CD14-positive monocyte (primary cell): ENCODE results near the gene HIF1A. TPM values are rescaled to one million over a fixed set of nuclear protein-coding genes. Genes with fewer than 3 reads are reported as not detected.
"Not testable (repeated sequence)": the region's sequence is repeated elsewhere in the genome, so short reads cannot be mapped to it uniquely, and the experiment has no call there.

Source experiments
- DNase-seq, 3 donors: peaks; one replicate each; pipeline ENCODE4 v3.0.0-alpha.2; 2011 to 2022
- H2AFZ ChIP-seq: 2 replicates; pipeline ENCODE4 v1.6.0; 2012; ENCODE audit warnings: mild to moderate bottlenecking, low read depth, low read length, inconsistent platforms; ENCODE audit not compliant: insufficient read depth, poor library complexity, severe bottlenecking
- H3K27ac ChIP-seq, 2 donors: 1 replicate in 1 of 2; 2 replicates in 1 of 2; pipeline ENCODE4 v1.5.1; 2012 to 2013; ENCODE audit warnings: low read length in 2 of 2, control low read depth in 1 of 2, inconsistent platforms in 1 of 2, low read depth in 1 of 2, mild to moderate bottlenecking in 1 of 2
- H3K27me3 ChIP-seq, 2 donors: one replicate each; pipeline versions ENCODE4 v1.6.0 to v1.6.1; 2011 to 2013; ENCODE audit warnings: low read length in 2 of 2; ENCODE audit not compliant: control insufficient read depth in 2 of 2, insufficient read depth in 2 of 2
- H3K36me3 ChIP-seq, 2 donors: replicated peaks in 1 of 2; 1 replicate in 1 of 2; 2 replicates in 1 of 2; pipeline versions ENCODE4 v1.5.1 to v1.6.1; 2012 to 2013; ENCODE audit warnings: low read length in 2 of 2, control low read depth in 1 of 2, inconsistent platforms in 1 of 2, mild to moderate bottlenecking in 1 of 2; ENCODE audit not compliant: insufficient read depth in 2 of 2, control insufficient read depth in 1 of 2
- H3K4me1 ChIP-seq, 2 donors: 1 replicate in 1 of 2; 2 replicates in 1 of 2; pipeline versions ENCODE4 v1.5.1 to v1.6.1; 2012 to 2013; ENCODE audit warnings: low read length in 2 of 2, control low read depth in 1 of 2, inconsistent platforms in 1 of 2, mild to moderate bottlenecking in 1 of 2, moderate library complexity in 1 of 2; ENCODE audit not compliant: insufficient read depth in 2 of 2, control insufficient read depth in 1 of 2
- H3K4me2 ChIP-seq: replicated peaks from 2 replicates; pipeline ENCODE3; 2012; ENCODE audit warnings: low read length, moderate library complexity, mild to moderate bottlenecking; ENCODE audit not compliant: poor library complexity, severe bottlenecking; ENCODE audit errors: extremely low read depth
- H3K4me3 ChIP-seq, 3 experiments: fragments of 200-600 bp in 1 of 3; sonication (generic) in 1 of 3; replicated peaks in 1 of 3; 1 replicate in 2 of 3; 2 replicates in 1 of 3; pipeline ENCODE4 v1.5.1; 2011 to 2013; ENCODE audit warnings: low read length in 3 of 3, mild to moderate bottlenecking in 3 of 3, control low read depth in 2 of 3, low read depth in 2 of 3, inconsistent platforms in 1 of 3, moderate library complexity in 1 of 3
- H3K79me2 ChIP-seq: 2 replicates; pipeline ENCODE4 v1.6.0; 2012; ENCODE audit warnings: mild to moderate bottlenecking, control low read depth, inconsistent platforms, low read length, moderate library complexity; ENCODE audit not compliant: insufficient read depth
- H3K9ac ChIP-seq: 2 replicates; pipeline ENCODE4 v1.6.0; 2017; ENCODE audit warnings: low read length, mild to moderate bottlenecking; ENCODE audit not compliant: insufficient read depth, poor library complexity, severe bottlenecking
- H3K9me3 ChIP-seq, 2 donors: replicated peaks in 1 of 2; 1 replicate in 1 of 2; 2 replicates in 1 of 2; pipeline versions ENCODE4 v1.5.1 to v1.6.1; 2012 to 2013; ENCODE audit warnings: low read length in 2 of 2, control low read depth in 1 of 2; ENCODE audit not compliant: control insufficient read depth in 1 of 2, insufficient read depth in 1 of 2
- H4K20me1 ChIP-seq: 2 replicates; pipeline ENCODE4 v1.6.0; 2012; ENCODE audit warnings: mild to moderate bottlenecking, low read length, control low read depth, moderate library complexity; ENCODE audit not compliant: insufficient read depth
- H3K27ac Mint-ChIP-seq, 7 donors: one replicate each; pipeline ENCODE4 v1.8.0; 2020; ENCODE audit warnings: mild to moderate bottlenecking in 7 of 7, mixed read lengths in 7 of 7, moderate library complexity in 6 of 7, inconsistent platforms in 2 of 7
- H3K27me3 Mint-ChIP-seq, 3 donors: one replicate each; pipeline ENCODE4 v1.8.0; 2021 to 2022; ENCODE audit warnings: low read depth in 3 of 3, mild to moderate bottlenecking in 3 of 3, mixed read lengths in 3 of 3, moderate library complexity in 3 of 3, inconsistent platforms in 1 of 3
- H3K36me3 Mint-ChIP-seq, 2 donors: one replicate each; pipeline ENCODE4 v1.8.0; 2020; ENCODE audit warnings: mixed read lengths in 2 of 2, inconsistent platforms in 1 of 2, mild to moderate bottlenecking in 1 of 2
- H3K4me1 Mint-ChIP-seq: one replicate; pipeline ENCODE4 v1.8.0; 2020; ENCODE audit warnings: mild to moderate bottlenecking, mixed read lengths
- H3K4me3 Mint-ChIP-seq, 2 donors: one replicate each; pipeline ENCODE4 v1.8.0; 2020; ENCODE audit warnings: mild to moderate bottlenecking in 2 of 2, mixed read lengths in 2 of 2, moderate library complexity in 1 of 2
- H3K9me3 Mint-ChIP-seq, 7 donors: one replicate each; pipeline ENCODE4 v1.8.0; 2020 to 2022; ENCODE audit warnings: mixed read lengths in 7 of 7, mild to moderate bottlenecking in 6 of 7, moderate library complexity in 6 of 7, inconsistent platforms in 2 of 7
- whole genome bisulfite sequencing: methylation state at CpG from one replicate; pipeline ENCODE4 v1.1.5; 2013; ENCODE audit warnings: missing lambda C conversion rate; ENCODE audit not compliant: insufficient coverage; 5-methylcytosine and 5-hydroxymethylcytosine counted together
- intact Hi-C, 2 donors: fragments of 100-400 bp; cut with micrococcal nuclease; formaldehyde crosslinking; loops; one replicate each; pipeline versions ENCODE4 v1.15.0 to v1.15.1; 2023
- polyA plus RNA-seq, 3 donors: library from polyadenylated mRNA; depleted of rRNA in 1 of 3; unstranded in 2 of 3; stranded (reverse) in 1 of 3; fragments of 300-500 nt in 2 of 3; fragments of >200 nt in 1 of 3; fragmentation: Illumina TruSeq in 2 of 3; gene quantifications; 1 replicate in 2 of 3; 2 replicates in 1 of 3; pipeline ENCODE4 v1.2.3, GENCODE V29; 2012 to 2021
- TF ChIP-seq, protein P1 (sequence below): fragments of 200-600 bp; IDR thresholded peaks from one replicate; pipeline ENCODE4 v1.8.0; 2022; ENCODE audit warnings: antibody characterized with exemption, mild to moderate bottlenecking

The HIF1A gene
- polyA plus RNA-seq, 3 donors = 79.0 to 137 (median 137) TPM

DNA sequence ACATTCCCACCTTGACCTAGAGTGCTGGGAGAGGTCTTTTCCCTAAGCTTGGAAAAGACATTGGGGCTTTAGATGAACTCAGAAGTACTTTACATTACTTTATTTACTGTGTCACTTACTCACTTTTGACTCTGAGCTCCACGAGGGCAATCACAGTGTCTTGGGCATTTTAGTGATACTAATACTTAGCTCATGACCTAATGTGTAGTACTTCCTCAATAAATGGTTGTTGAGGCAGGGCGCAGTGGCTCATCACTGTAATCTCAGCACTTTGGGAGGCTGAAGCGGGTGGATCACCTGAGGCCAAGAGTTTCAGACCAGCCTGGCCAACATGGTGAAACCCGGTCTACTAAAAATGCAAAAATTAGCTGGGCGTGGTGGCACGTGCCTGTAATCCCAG is 47.1 kb downstream of the HIF1A start:
- Histone ChIP-seq H3K4me2 (no peak overlapping the region), H4K20me1 (peaks cover 47% of the 10 kb centered on the region), H3K27ac (no peak overlapping the region), H3K9ac (no peak overlapping the region), H3K4me3 (no peak overlapping the region), H3K27me3 (no peaks in the 10 kb centered on the region), H3K4me1 (peaks cover 0 to 8% of the 10 kb centered on the region in 2 donors), H2AFZ (no peak overlapping the region), H3K79me2 (peaks cover 12% of the 10 kb centered on the region), H3K9me3 (no peaks in the 10 kb centered on the region), H3K36me3 (peaks cover 77 to 99% of the 10 kb centered on the region in 2 donors)
- Mint-ChIP-seq H3K36me3 (peaks cover 74 to 98% of the 10 kb centered on the region in 2 donors), H3K9me3 (peaks cover 0 to 4% (median 0%) of the 10 kb centered on the region in 7 donors), H3K27ac (peak overlapping the region in 4 of 7 donors; percentile 30 to 84 (median 45)), H3K4me1 (peaks cover 2% of the 10 kb centered on the region), H3K4me3 (no peak overlapping the region), H3K27me3 (no peaks in the 10 kb centered on the region)
- TF ChIP-seq, protein P1, sequence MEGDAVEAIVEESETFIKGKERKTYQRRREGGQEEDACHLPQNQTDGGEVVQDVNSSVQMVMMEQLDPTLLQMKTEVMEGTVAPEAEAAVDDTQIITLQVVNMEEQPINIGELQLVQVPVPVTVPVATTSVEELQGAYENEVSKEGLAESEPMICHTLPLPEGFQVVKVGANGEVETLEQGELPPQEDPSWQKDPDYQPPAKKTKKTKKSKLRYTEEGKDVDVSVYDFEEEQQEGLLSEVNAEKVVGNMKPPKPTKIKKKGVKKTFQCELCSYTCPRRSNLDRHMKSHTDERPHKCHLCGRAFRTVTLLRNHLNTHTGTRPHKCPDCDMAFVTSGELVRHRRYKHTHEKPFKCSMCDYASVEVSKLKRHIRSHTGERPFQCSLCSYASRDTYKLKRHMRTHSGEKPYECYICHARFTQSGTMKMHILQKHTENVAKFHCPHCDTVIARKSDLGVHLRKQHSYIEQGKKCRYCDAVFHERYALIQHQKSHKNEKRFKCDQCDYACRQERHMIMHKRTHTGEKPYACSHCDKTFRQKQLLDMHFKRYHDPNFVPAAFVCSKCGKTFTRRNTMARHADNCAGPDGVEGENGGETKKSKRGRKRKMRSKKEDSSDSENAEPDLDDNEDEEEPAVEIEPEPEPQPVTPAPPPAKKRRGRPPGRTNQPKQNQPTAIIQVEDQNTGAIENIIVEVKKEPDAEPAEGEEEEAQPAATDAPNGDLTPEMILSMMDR = no peak
- intact Hi-C loops = no loop called here
- 94% methylated on average over 2 of the region's 6 CpGs for WGBS
- no peak for DNase-seq

DNA sequence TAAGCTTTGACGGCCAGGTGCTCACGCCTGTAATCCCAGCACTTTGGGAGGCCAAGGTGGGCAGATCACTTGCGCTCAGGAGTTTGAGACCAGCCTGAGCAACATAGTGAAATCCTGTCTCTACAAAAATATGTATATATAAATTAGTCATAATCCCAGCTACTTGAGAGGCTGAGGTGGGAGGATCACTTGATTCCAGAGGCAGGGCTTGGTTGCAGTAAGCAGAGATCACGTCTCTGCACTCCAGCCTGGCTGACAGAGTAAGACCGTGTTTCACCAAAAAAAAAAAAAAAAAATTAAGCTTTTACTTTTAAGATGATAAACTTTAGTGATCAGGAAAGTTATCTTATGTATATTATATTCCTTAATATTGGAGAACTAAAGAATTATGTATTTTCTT is 48.9 kb downstream of the HIF1A start:
- no peak overlapping the region for H3K27ac ChIP-seq
- TF ChIP-seq, protein P1 = no peak
- no peak overlapping the region for H2AFZ ChIP-seq
- no peaks in the 10 kb centered on the region for H3K9me3 ChIP-seq
- Mint-ChIP-seq H3K27me3 (no peaks in the 10 kb centered on the region), H3K27ac (no peak overlapping the region), H3K4me1 (peaks cover 11% of the 10 kb centered on the region), H3K9me3 (no peaks in the 10 kb centered on the region), H3K4me3 (no peak overlapping the region), H3K36me3 (peaks cover 67 to 88% of the 10 kb centered on the region in 2 donors)
- H3K4me3 ChIP-seq = no peak overlapping the region
- WGBS = no CpG with 5 or more reads among the region's 5 CpGs
- peaks cover 35% of the 10 kb centered on the region for H4K20me1 ChIP-seq
- H3K4me1 ChIP-seq = peaks cover 5 to 7% of the 10 kb centered on the region in 2 donors
- no peak for DNase-seq
- intact Hi-C loops = no loop called here
- H3K36me3 ChIP-seq = peaks cover 69 to 93% of the 10 kb centered on the region in 2 donors
- H3K27me3 ChIP-seq = no peaks in the 10 kb centered on the region
- peaks cover 7% of the 10 kb centered on the region for H3K79me2 ChIP-seq
- H3K9ac ChIP-seq = no peak overlapping the region
- no peak overlapping the region for H3K4me2 ChIP-seq

DNA sequence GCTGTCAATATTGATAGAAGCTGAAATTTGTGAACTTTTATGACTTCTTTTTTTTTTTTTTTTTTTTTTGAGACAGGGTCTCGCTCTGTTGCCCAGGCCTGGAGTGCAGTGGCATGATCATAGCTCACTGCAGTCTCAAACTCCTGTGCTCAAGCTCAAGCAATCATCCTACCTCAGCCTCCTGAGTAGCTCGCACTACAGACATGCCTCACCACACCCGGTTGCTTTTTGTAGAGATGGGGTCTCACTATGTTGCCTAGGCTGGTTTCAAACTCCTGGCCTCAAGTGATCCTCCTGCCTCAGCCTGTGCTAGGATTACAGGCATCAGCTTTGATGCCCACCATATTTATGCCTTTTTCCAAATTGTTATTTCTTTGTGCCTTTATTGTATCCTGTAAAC is 51.0 kb downstream of the HIF1A start:
- H3K9me3 ChIP-seq, H2AFZ ChIP-seq, H3K4me3 ChIP-seq, H3K4me3 Mint-ChIP-seq, H3K27me3 Mint-ChIP-seq, H3K27ac ChIP-seq, DNase-seq, H3K4me2 ChIP-seq, H3K79me2 ChIP-seq, H3K27me3 ChIP-seq, H3K9ac ChIP-seq, H3K9me3 Mint-ChIP-seq, intact Hi-C loops: not testable (repeated sequence)
- WGBS = 100% methylated on average over 2 of the region's 3 CpGs
- Mint-ChIP-seq H3K27ac (peak overlapping the region in 1 of 7 donors; percentile 10), H3K4me1 (peaks cover 21% of the 10 kb centered on the region), H3K36me3 (peaks cover 52 to 68% of the 10 kb centered on the region in 2 donors)
- Histone ChIP-seq H3K36me3 (peaks cover 51 to 72% of the 10 kb centered on the region in 2 donors), H3K4me1 (peaks cover 17 to 28% of the 10 kb centered on the region in 2 donors), H4K20me1 (peaks cover 23% of the 10 kb centered on the region)
